Measurements from ENCODE around the gene COL6A6.

The COL6A6 gene

DNA sequence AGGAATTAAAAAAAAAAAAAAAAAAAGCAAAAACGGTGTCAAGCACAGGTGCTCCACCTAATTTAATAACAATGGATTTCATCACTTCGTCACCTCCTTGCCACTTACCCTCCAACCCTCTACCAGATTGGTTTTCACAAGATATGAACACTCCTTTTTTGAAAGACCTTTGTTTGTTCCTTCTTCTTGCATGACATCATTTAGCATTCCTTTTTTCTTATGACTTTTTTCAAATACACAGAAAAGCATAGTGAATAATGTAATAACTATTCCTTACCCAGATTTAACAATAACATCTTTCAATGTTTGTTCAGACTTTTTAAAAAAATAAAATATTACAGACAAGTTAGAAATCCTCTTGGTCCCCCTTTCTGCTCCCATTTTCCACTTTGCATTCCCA, 16.3 kb downstream of the COL6A6 start:
- no peak for DNase-seq

DNA sequence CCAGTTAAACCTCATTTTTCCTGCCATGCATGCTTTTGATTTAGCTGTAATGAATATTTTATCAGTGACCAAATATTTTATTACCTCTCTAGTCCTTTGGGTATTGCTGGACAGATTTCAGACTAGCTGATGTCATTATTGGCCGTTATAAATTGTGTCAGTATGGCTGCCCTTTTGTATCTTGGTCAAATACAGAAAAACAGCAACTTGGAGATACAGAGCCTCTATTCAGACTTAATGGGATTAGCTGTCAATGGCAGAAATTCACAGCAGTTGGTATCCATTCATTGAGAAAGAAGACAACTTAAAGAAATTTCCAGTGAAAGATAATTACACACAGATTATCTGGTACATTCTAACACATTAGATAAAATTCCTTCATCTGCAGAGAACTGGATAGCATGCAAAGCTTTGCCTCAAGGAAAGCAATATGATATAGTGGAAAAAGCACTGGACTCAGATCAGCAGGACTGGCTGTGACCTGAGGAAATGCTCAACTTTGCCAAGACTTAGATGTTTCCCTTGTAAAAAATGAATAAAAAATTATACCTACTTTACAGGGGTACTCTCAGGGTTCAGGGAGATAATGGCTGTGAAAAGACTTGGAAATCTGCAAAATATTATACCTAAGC, 20.8 kb downstream of the COL6A6 start:
- no peak for DNase-seq

GRCh38 chr3:130539005-130539404, 22.0 kb downstream of the COL6A6 start:
- peak; percentile 25 for DNase-seq

- no peak for DNase-seq
Measured at GRCh38 chr3:130543322-130543721, 26.3 kb downstream of the COL6A6 start.

GRCh38 chr3:130546920-130547679, 30.1 kb downstream of the COL6A6 start:
- DNase-seq: no peak

DNA sequence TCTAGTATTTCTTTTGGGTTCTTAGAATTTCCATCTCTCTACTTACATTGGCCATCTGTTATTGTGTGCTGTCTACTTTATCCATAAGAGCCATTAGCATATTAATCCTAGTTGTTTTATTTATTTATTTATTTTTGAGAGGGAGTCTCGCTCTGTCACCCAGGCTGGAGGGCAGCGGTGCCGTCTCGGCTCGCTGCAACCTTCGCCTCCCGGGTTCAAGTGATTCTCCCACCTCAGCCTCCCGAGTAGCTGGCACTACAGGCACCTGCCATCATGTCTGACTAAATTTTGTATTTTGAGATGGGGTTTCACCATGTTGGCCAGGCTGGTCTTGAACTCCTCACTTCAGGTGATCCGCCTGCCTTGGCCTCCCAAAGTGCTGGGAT, 30.7 kb downstream of the COL6A6 start:
- DNase-seq: peak; percentile 83

GRCh38 chr3:130548356-130548755, 31.4 kb downstream of the COL6A6 start:
- peak; percentile 88 for DNase-seq

DNA sequence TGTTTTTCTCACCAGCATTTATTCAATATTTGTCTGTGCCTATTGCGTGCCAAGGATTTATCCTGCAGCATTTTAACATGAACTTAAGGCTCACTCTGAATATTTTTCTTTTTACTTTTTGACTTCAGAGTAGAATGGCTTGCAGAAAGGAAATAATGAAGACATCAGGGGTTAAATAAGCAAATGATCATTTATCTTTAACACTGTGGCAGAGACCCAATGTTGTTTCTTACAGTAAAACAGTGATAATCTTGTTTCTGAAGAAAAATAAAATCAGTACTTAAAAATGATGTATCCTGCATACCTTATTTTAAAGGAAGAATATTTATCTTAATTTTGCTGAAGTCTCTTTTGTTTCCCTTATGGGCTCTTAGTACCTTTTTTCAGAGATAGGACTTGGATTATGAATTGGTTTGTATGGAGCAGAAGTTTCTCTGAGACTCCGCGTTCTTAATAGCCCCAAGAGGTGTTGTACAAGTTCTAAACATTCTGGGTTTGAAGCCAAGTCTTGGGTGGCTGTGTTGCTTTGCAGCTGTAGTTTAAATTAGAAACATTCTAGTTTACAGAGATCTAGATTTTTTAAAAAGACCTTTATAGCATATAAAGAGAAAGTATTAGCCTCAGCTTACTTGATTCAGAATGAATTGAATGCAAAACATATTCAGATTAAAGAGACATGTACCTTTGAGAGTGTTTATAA, 40.5 kb downstream of the COL6A6 start:
- no peak for DNase-seq

- no peak for DNase-seq
Measured at GRCh38 chr3:130558366-130558765, 41.4 kb downstream of the COL6A6 start.

DNA sequence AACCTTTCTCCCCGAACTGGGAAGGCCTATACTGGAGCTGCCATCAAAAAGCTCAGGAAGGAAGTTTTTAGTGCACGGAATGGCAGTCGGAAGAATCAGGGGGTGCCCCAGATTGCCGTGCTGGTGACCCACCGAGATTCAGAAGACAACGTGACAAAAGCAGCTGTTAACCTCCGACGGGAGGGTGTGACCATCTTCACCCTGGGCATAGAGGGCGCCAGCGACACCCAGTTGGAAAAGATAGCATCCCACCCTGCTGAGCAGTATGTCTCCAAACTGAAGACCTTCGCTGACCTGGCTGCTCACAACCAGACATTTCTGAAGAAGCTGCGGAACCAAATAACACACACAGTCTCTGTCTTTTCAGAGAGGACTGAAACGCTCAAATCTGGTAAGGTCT, 48.2 kb downstream of the COL6A6 start:
- DNase-seq: no peak

Data from NCI-H524 treated with DMSO at 0.1 percent for 48 hours (cell line).